GM18511 (cell line): ENCODE results near the gene PSG3.
"Not testable (repeated sequence)": the region's sequence is repeated elsewhere in the genome, so short reads cannot be mapped to it uniquely, and the experiment has no call there.

Experiments
- ATAC-seq: cut with Tn5 transposase; IDR thresholded peaks from one replicate; pipeline ENCODE4 v1.9.1; 2021; ENCODE audit warnings: mild to moderate bottlenecking, moderate library complexity; ENCODE audit not compliant: unreplicated experiment

PSG3 gene

GRCh38 chr19:42695811-42696503 is 44.3 kb downstream of the PSG3 start:
- ATAC-seq = no peak

- ATAC-seq = no peak
These were observed 46.4 kb downstream of the PSG3 start for GRCh38 chr19:42693760-42694350.

GRCh38 chr19:42683917-42684513 is 56.3 kb downstream of the PSG3 start:
- no peak for ATAC-seq

GRCh38 chr19:42676326-42676725 is 64.0 kb downstream of the PSG3 start:
- ATAC-seq = not testable (repeated sequence)

- ATAC-seq = not testable (repeated sequence)
These were observed 65.7 kb downstream of the PSG3 start for GRCh38 chr19:42674549-42674948.
